Cardiac septum (tissue), 1 donor: ENCODE results near the gene MRTFB. TPM values are rescaled to one million over a fixed set of nuclear protein-coding genes. Genes with fewer than 3 reads are reported as not detected.
"Not testable (repeated sequence)": the region's sequence is repeated elsewhere in the genome, so short reads cannot be mapped to it uniquely, and the experiment has no call there.

ENCODE experiments used
- DNase-seq: peaks from one replicate; pipeline ENCODE4 v3.0.0-alpha.2; 2020; ENCODE audit warnings: low spot score
- intact Hi-C: fragments of 100-400 bp; cut with DNase I; formaldehyde crosslinking; loops from one replicate; pipeline ENCODE4 v1.14.0; 2022
- long read RNA-seq: library from polyadenylated mRNA; unstranded; transcript quantifications from one replicate; pipeline ENCODE4 v2.0.0, GENCODE V29; 2021
- total RNA-seq: library from RNA; stranded (reverse); fragmentation: NEBNext Ultra II Directional; extraction: Animal tissue kit (Norgen Biotek cat#: 25700); gene quantifications from one replicate; pipeline ENCODE4 v1.2.1, GENCODE V29; 2021
- donor health status: DM: no; HTN: no; CAD: no.

MRTFB gene, protein sequence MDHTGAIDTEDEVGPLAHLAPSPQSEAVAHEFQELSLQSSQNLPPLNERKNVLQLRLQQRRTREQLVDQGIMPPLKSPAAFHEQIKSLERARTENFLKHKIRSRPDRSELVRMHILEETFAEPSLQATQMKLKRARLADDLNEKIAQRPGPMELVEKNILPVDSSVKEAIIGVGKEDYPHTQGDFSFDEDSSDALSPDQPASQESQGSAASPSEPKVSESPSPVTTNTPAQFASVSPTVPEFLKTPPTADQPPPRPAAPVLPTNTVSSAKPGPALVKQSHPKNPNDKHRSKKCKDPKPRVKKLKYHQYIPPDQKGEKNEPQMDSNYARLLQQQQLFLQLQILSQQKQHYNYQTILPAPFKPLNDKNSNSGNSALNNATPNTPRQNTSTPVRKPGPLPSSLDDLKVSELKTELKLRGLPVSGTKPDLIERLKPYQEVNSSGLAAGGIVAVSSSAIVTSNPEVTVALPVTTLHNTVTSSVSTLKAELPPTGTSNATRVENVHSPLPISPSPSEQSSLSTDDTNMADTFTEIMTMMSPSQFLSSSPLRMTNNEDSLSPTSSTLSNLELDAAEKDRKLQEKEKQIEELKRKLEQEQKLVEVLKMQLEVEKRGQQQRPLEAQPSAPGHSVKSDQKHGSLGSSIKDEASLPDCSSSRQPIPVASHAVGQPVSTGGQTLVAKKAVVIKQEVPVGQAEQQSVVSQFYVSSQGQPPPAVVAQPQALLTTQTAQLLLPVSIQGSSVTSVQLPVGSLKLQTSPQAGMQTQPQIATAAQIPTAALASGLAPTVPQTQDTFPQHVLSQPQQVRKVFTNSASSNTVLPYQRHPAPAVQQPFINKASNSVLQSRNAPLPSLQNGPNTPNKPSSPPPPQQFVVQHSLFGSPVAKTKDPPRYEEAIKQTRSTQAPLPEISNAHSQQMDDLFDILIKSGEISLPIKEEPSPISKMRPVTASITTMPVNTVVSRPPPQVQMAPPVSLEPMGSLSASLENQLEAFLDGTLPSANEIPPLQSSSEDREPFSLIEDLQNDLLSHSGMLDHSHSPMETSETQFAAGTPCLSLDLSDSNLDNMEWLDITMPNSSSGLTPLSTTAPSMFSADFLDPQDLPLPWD
- 25.7 TPM for total RNA-seq
- long read RNA-seq, partial matches to known transcripts, result 2 of 10 reads
- long read RNA-seq, other reads (novel, unspliced or antisense), result 7 of 10 reads

DNA sequence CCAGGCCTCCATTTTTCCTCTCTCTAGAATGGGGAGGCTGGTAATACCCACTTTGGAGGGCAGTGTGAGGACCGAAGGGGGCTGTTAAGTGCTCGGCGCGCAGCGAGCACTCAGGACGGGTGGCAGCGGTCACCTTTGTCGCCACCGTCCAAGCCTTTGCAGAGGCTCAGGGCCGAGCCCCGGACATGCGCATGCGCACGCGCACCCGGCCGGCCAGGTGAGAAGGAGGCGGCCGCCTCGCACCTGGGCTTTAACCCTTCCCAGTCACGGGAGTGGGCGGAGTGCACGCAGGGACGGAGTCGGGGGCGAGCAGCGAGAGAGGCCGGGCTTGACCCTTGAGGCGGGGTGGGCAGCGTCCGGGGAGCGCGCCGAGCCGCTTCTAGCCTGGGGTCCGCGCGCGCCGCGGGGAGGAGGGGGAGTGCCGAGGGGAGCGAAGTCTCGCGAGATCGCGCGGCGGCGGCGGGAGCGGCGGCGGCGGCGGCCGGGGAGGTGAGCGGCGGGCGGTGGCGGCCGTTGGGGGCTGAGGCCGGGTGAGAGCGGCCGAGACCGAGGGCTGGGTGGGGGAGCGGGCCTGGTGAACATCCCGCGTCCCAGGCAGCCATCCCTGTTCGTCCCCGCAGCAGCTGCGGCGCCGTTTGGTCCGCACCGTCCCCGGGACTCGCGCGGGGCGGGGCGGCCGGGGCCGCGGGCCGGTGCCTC lies at the start of gene MRTFB:
TSS of gene MRTFB (plus strand) at position 443 of the 699 bp plus-strand sequence. CDS start 69,288 bp downstream, outside the sequence.
- intact Hi-C loops, result loop anchor here (5.0 kb wide), 1 partner anchor 116 kb away; no protein-coding TSS in a partner anchor
- peak; percentile 85 for DNase-seq

DNA sequence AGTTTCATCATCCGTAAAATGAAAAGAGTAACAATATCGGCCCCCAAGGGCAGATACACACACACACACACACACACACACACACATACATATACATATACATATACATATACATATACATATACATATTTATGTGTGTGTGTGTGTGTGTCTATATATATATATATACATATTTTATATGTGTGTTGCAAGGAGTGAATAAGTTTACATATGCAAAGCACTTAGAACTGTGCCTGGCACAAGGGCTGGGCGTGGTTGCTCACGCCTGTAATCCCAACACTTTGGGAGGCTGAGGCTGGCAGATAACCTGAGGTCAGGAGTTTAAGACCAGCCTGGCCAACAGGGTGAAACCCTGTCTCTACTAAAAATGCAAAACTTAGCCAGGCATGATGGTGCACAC lies 47.6 kb upstream of the MRTFB start:
- intact Hi-C loops, DNase-seq: not testable (repeated sequence)

DNA sequence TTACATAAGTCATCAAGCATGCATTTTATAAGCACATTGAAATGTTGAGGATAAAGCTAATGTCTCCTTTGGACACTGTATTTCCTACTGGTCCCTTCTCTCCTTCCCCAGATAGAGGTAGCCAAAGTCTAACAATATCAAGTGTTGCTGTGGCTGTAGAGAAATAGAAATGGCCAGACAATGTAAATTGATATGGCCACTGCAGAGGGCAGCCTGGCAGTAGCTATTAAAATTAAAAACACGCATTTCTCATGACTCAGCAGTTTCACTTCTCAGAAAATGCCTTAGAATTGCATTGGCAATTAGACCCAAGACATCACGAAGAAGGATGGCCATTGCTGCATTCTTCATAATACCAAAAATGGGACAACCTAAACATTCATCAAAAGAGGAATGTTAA lies 46.8 kb upstream of the MRTFB start:
- no peak for DNase-seq
- intact Hi-C loops, result no loop called here

DNA sequence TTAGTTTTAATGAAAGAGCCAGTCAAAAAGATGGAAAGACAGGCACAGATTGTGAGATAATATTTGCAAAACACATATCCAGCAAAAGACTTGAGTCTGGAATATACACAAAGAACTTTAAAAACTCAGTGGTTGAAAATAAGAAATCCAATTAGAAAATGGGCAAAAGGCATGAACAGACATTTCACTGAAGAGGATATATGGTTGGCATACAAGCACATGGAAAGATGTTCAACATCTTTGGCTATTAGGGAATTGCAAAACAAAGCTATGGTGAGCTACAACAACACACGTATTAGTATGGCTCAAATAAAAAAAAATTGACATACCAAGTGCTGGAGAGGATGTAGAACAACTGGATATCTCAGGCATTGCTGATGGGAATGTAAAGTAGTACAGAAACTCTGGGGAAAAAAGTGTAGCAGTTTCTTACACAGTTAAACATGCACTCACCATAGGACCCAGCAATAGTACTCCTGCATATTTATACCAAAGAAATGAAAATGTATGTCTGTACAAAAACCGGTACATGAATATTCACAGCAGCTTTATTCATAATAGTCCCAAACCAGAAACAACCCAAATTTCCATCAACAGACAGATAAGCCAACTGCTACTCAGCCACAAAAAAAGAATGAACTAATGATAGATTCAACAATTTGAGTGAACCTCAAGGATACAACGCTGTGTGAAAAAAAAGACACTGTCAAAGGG lies 44.4 kb upstream of the MRTFB start:
- intact Hi-C loops, result no loop called here
- no peak for DNase-seq

DNA sequence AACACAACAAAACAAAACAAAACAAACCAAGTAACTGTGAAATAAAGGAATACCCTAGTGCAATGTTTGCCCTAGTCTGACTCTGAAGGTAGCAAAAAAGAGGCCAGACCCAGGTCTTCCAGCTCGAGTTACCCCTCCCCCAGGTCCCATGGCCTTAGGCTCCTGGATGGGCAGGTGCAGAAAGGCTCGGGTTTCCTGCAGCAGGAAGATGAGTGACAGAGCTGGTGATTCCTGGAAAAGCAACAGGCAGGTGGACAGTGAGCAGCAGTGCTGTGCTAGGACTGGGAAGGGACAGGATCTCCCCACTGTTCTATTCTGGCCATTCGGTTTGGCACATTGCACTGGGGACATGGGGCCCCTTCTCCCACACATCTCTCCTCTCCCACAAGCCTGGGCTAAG lies 42.9 kb upstream of the MRTFB start:
- intact Hi-C loops, result no loop called here
- no peak for DNase-seq

DNA sequence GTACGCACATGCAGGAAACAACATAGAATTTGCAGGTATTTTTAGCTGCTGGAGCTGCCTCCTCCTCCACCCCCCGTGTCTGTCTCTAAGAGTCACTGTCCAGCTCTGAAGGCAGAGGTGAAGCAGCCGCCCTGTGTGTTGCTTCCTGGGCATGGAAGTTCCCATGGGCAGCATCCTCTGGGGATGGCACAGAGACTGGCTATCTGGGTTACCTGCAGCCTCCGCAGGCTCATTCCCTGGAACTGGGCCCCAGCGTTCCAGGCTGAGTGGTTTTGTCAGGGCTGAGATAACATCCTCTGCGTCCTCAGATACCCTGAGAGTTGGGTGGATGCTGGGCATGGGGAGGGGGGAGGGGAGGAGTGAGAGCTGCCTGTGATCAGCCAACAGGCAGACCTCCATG lies 41.5 kb upstream of the MRTFB start:
- intact Hi-C loops, result no loop called here
- DNase-seq, result no peak

DNA sequence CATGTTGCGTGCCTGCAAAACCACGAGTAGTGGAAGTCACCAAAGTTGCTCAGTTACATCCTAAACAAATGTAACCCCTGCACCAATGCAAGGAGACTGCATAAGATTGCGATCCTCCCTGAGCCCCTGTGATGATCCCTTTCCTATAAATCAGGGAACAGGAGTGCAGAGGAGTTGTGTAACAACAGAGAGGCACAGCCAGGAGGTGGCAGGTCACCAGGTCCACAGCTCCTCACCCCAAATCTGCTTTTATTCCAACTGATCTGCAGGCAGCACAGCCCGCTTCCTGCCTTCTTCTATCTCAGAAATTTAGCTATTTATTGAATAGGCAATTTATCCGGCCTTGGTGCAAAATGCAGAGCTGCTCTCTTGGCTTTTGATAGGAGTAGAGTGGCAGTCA lies 36.0 kb upstream of the MRTFB start:
- intact Hi-C loops, result no loop called here
- no peak for DNase-seq

DNA sequence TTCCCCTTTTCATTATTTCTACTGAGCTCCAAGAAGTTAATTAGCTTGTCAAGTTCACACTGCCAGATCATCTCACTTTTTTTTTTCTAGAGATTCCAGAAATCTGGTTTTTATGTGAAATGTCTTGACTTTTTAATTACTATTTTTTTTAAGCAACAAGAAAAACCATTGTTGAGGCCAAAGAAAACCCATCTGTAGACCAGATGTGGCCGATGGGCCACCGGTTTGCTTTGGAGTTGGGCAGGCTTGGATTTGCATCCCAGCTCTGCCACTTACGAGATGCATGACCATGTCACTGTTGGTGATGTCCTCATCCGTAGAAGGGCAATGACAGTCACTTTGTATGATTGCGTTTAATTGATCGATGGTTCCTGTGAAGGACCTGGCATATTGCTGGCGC lies 34.2 kb upstream of the MRTFB start:
- intact Hi-C loops, result no loop called here
- DNase-seq, result no peak

DNA sequence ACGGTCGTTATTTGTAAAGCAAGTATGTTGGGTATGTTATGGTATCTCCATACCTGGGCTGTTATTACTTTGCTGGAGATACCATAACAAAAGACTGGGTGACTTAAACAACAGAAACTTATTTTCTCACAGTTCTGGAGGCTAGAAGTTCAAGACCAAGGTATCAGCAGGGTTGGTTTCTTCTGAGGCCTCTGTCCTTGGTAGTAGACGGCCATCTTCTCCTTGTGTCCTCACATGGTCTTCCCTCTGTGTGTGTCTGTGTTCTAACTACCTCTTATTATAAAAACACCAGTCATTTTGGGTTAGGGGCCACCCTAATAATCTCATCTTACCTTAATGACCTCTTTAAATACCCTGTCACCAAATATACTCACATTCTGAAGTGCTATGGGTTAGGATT lies 33.2 kb upstream of the MRTFB start:
- intact Hi-C loops, result no loop called here
- no peak for DNase-seq

DNA sequence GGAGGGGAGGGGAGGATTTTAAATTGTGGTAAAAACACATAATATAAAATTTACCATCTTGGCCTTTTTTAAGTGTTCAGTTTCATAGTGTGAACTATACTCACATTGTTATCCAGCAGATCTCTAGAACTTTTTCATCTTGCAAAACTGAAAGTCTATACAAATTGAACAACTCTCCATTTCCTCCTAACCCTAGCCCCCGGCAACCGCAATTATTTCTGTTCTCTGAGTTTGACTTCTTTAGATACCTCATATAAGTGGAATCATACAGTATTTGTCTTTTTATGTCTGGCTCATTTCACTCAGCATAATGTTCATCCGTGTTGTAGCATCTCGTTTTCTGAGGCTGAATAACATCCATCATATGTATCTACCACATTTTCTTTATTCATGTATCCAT lies 30.0 kb upstream of the MRTFB start:
- intact Hi-C loops, result no loop called here

DNA sequence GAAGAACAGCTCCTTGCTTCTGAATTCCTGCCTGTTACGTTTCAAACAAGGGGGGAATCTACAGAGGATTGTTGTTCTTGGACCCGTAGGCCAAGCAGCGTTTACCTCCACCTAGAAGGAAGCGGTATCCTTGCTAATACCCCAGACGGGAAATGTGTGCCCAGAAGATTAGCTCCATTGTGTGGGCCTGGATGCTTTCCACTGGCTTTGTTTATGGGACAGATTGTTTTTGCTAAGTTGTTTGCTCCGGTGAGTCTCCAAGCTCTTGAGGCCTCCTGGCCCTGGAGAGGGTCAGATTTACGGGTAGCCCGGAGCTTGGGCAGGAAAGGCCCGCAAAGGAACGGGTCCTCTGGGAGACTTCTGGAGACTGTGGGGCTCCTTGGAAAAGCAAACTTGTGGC lies 28.4 kb upstream of the MRTFB start:
- no peak for DNase-seq
- intact Hi-C loops, result no loop called here

More for the DNA sequence above, 30.0 kb upstream of the MRTFB start:
- DNase-seq, result no peak

DNA sequence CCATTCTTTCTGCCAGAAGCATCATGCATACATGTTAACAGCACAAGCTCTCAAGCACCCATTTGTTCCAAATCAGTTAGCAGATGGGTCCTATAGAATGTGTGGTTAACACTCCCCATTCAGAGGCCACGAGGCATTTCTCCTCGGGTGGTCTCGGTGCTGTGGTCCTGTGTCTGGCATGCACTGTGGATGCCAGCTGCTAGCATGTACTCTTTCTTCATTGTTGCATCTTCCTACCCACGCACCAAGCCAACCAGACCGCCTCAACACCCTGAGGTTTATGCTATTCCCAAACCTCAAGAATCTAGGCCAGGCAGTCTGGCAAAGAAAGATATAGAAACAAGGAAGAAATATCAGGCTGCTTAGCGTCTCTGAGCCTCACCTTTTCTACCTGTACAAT lies 27.8 kb upstream of the MRTFB start:
- DNase-seq, result no peak
- intact Hi-C loops, result no loop called here

DNA sequence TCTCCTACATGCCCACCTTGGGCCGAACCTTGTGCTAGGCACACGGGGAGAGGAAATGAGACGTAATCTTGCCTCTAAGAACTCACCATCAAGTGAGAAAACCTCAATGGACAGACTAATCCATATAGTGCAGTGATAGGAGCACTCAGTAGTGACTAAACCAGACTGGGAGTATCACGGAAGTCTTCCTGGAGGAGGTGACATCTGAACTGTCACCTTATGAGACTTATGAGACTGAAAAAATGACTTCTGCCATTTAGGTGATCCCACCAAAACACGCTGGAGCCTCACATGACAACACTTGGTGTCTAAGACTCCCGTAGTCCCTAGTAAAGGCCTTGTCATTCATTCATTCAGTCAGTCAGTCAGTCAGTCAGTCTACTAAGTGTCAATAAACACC lies 27.3 kb upstream of the MRTFB start:
- intact Hi-C loops, result no loop called here
- no peak for DNase-seq

DNA sequence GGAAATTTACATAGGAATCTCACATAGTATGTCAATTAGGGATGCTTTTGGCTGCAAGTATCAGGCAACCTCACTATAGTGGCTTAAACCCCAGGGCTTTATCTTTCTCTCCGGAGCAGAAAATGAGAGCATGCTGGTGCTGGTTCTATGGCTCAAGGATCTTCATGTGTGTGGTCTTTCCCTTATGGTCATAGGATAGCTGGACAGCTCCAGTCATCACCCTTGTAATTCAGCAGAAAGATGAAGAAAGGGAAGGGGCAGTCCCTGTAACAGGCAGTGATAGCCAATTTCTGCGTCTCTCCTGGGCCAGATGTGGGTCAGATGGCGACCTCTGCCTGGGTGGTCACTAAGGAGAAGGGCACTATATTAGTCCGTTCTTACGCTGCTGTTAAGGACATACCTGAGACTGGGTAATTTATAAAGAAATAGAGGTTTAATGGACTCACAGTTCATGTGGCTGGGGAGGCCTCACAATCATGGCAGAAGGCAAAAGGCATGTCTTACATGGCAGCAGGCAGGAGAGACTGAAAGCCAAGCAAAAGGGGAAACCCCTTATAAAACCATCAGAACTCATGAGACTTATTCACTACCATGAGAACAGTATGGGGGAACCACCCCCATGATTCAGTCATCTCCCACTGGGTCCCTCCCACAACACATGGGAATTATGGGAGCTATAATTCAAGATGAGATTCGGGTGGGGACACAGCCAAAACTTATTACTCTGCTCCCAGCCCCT lies 23.8 kb upstream of the MRTFB start:
- intact Hi-C loops, DNase-seq: not testable (repeated sequence)

DNA sequence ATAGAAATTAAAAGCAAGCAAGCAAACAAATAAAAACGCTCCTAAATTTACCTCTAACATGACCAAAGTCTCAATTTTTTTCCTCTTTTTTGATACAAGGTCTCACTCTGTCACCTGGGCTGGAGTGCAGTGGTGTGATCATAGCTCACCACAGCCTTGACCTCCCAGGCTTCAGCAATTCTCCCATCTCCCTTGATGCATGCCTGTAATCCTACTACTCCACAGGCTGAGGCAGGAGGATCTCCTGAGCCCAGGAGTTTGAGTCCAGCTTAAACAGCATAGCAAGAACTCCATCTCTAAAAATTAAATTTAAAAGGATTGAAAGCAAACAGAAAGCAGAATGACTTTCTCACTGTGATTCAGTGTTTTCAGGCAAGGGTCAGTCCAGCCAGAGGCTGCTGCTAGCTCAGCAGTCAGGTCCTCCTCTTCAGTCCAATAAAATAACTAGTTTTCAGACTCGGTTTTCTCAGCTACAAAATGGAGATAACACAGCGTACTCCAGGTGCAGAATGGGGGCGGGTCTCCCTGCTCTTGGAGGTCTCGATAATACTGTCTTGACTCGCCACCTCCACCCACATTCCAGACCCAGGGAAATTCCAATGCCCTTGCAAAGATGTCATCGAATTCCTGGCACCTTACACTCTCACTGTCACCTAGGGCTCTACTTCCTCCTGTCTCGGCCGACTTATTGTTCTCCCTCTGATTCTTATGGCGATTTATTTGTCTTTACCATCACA lies 20.7 kb upstream of the MRTFB start:
- intact Hi-C loops, result no loop called here
- no peak for DNase-seq

DNA sequence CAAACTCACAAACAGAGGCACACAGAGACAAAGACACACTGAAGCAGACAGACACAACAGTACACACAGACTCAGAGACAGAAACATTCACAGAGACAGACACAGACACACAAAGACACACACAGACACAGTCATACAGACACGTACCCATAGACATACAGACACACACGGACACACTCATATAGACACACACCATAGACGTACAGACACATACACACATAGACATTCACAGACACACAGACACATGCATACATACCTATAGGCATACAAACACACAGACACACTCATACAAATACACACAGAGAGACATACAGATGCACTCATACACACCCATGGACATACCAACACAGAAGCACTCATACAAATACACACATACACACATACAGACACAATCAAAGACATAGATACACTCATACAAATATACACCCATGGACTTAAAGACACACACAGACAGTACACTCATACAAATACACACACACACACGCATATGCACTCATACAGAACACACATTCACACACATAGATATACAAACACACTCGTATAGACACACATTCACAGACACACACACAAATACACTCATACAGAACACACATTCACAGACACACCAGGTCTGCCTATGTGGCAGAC lies 19.9 kb upstream of the MRTFB start:
- intact Hi-C loops, result no loop called here
- DNase-seq, result no peak

DNA sequence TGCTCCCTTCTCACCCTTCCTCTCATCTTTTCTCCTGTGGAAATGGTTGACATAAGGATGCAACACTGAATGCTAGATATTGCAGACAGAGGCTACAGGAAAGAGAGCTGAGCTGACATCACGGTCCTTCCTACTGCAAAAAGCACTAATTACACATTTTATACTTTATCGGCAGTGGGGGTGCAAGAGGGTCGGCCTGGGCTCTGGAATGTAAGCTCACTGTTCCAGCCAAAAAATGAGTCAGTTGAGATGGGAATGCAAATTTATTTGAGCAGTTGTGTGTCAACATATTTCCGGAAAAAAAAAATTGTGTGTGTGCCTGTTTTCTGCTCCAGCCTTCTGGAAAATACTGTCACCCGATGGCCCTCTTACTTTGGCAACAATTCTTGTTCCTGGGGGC lies 14.1 kb upstream of the MRTFB start:
- DNase-seq, result no peak
- intact Hi-C loops, result no loop called here
